Trophoblast cell (in vitro differentiated cells and primary cell): ENCODE measurements around the gene NKX6-2.

Experiments
- DNase-seq, 2 donors: peaks; one replicate each; pipeline ENCODE4 v3.0.0-alpha.2; 2016
- H2AFZ ChIP-seq: 2 replicates; pipeline ENCODE4 v1.6.1; 2013; ENCODE audit warnings: low read length, moderate library complexity, mild to moderate bottlenecking; ENCODE audit not compliant: insufficient read depth, poor library complexity
- H2AK5ac ChIP-seq: 2 replicates; pipeline ENCODE4 v1.6.1; 2013; ENCODE audit warnings: mild to moderate bottlenecking, low read length
- H2BK120ac ChIP-seq: 2 replicates; pipeline ENCODE4 v1.6.1; 2013; ENCODE audit warnings: low read length, mild to moderate bottlenecking, moderate library complexity; ENCODE audit not compliant: insufficient read depth, poor library complexity
- H2BK12ac ChIP-seq: 2 replicates; pipeline ENCODE4 v1.6.1; 2013; ENCODE audit warnings: mild to moderate bottlenecking, low read length, moderate library complexity
- H2BK5ac ChIP-seq: 2 replicates; pipeline ENCODE4 v1.6.1; 2013; ENCODE audit warnings: low read length, low read depth, moderate library complexity, mild to moderate bottlenecking; ENCODE audit not compliant: poor library complexity
- H3K14ac ChIP-seq: 2 replicates; pipeline ENCODE4 v1.6.1; 2013; ENCODE audit warnings: mild to moderate bottlenecking, low read length
- H3K18ac ChIP-seq: 2 replicates; pipeline ENCODE4 v1.6.1; 2013; ENCODE audit warnings: mild to moderate bottlenecking, low read length
- H3K23ac ChIP-seq: 2 replicates; pipeline ENCODE4 v1.6.1; 2013; ENCODE audit warnings: low read length
- H3K27ac ChIP-seq: 2 replicates; pipeline ENCODE4 v1.5.1; 2013; ENCODE audit warnings: low read depth, mild to moderate bottlenecking, inconsistent platforms, low read length, moderate library complexity
- H3K27me3 ChIP-seq: 2 replicates; pipeline ENCODE4 v1.6.1; 2013; ENCODE audit warnings: inconsistent platforms, mild to moderate bottlenecking, low read length, moderate library complexity; ENCODE audit not compliant: insufficient read depth
- H3K36me3 ChIP-seq, 2 experiments: 1 replicate in 1 of 2; 2 replicates in 1 of 2; pipeline ENCODE4 v1.6.1; 2013; ENCODE audit warnings: low read length in 2 of 2, mild to moderate bottlenecking in 2 of 2, moderate library complexity in 1 of 2; ENCODE audit not compliant: insufficient read depth in 2 of 2, control insufficient read depth in 1 of 2
- H3K4ac ChIP-seq: 2 replicates; pipeline ENCODE4 v1.6.1; 2013; ENCODE audit warnings: low read depth, mild to moderate bottlenecking, low read length, moderate library complexity
- H3K4me1 ChIP-seq, 2 experiments: 1 replicate in 1 of 2; 2 replicates in 1 of 2; pipeline ENCODE4 v1.6.1; 2013; ENCODE audit warnings: low read length in 2 of 2, mild to moderate bottlenecking in 2 of 2, moderate library complexity in 1 of 2; ENCODE audit not compliant: insufficient read depth in 2 of 2, control insufficient read depth in 1 of 2
- H3K4me2 ChIP-seq: 2 replicates; pipeline ENCODE4 v1.6.1; 2013; ENCODE audit warnings: inconsistent platforms, mild to moderate bottlenecking, low read length, moderate library complexity
- H3K4me3 ChIP-seq: 2 replicates; pipeline ENCODE4 v1.5.1; 2013; ENCODE audit warnings: mild to moderate bottlenecking, low read depth, low read length, inconsistent platforms
- H3K79me1 ChIP-seq: one replicate; pipeline ENCODE4 v1.6.1; 2013; ENCODE audit warnings: low read length
- H3K79me2 ChIP-seq: 2 replicates; pipeline ENCODE4 v1.6.1; 2013; ENCODE audit warnings: low read length, mild to moderate bottlenecking; ENCODE audit not compliant: control insufficient read depth, insufficient read depth, poor library complexity
- H3K9ac ChIP-seq: 2 replicates; pipeline ENCODE4 v1.6.1; 2013; ENCODE audit warnings: mild to moderate bottlenecking, low read length
- H3K9me3 ChIP-seq: 2 replicates; pipeline ENCODE4 v1.6.1; 2013; ENCODE audit warnings: low read depth, mild to moderate bottlenecking, control low read depth, inconsistent platforms, low read length; ENCODE audit not compliant: insufficient read depth
- H4K12ac ChIP-seq: 2 replicates; pipeline ENCODE4 v1.6.1; 2013; ENCODE audit warnings: low read depth, mild to moderate bottlenecking, low read length, moderate library complexity
- H4K8ac ChIP-seq: 2 replicates; pipeline ENCODE4 v1.6.1; 2013; ENCODE audit warnings: low read depth, mild to moderate bottlenecking, low read length, moderate library complexity
- H4K91ac ChIP-seq: one replicate; pipeline ENCODE4 v1.6.1; 2013; ENCODE audit warnings: low read depth, mild to moderate bottlenecking, low read length, moderate library complexity
- WGBS: extraction: QIAGEN DNeasy Blood & Tissue Kit; methylation state at CpG from one replicate; pipeline ENCODE4 v1.1.7; 2013; ENCODE audit warnings: missing lambda C conversion rate; ENCODE audit not compliant: insufficient read length, insufficient coverage; ENCODE audit errors: extremely low coverage; 5-methylcytosine and 5-hydroxymethylcytosine counted together

NKX6-2 gene

GRCh38 chr10:132807621-132808049, 21.7 kb upstream of the NKX6-2 start:
- Histone ChIP-seq H4K91ac (no peak overlapping the region), H3K18ac (no peak overlapping the region), H3K14ac (no peak overlapping the region), H3K9ac (no peak overlapping the region), H3K79me1 (no peaks in the 10 kb centered on the region), H2BK120ac (no peak overlapping the region), H3K27ac (no peak overlapping the region), H2AK5ac (no peak overlapping the region), H3K4me1 (no peaks in the 10 kb centered on the region), H3K4me2 (no peak overlapping the region), H3K36me3 (no peaks in the 10 kb centered on the region), H2BK12ac (no peak overlapping the region), H3K79me2 (no peaks in the 10 kb centered on the region), H2BK5ac (no peak overlapping the region), H3K4me3 (no peak overlapping the region), H3K4ac (no peak overlapping the region), H4K12ac (no peak overlapping the region), H3K9me3 (peaks cover 8% of the 10 kb centered on the region), H3K23ac (no peak overlapping the region), H4K8ac (no peak overlapping the region), H3K27me3 (no peaks in the 10 kb centered on the region), H2AFZ (no peak overlapping the region)
- no CpG with 5 or more reads among the region's 27 CpGs for WGBS
- no peak for DNase-seq

GRCh38 chr10:132806561-132807003, 20.6 kb upstream of the NKX6-2 start:
- no CpG with 5 or more reads among the region's 25 CpGs for WGBS
- H2BK120ac ChIP-seq: no peak overlapping the region
- H2BK12ac ChIP-seq: no peak overlapping the region
- no peak overlapping the region for H3K23ac ChIP-seq
- no peaks in the 10 kb centered on the region for H3K79me2 ChIP-seq
- DNase-seq: no peak
- no peak overlapping the region for H4K12ac ChIP-seq
- H3K9me3 ChIP-seq: peaks cover 13% of the 10 kb centered on the region
- H3K27ac ChIP-seq: no peak overlapping the region
- no peaks in the 10 kb centered on the region for H3K36me3 ChIP-seq
- H3K4me1 ChIP-seq: no peaks in the 10 kb centered on the region
- no peak overlapping the region for H3K4me2 ChIP-seq
- H2BK5ac ChIP-seq: no peak overlapping the region
- no peak overlapping the region for H3K14ac ChIP-seq
- H3K4me3 ChIP-seq: no peak overlapping the region
- H3K4ac ChIP-seq: no peak overlapping the region
- no peaks in the 10 kb centered on the region for H3K79me1 ChIP-seq
- no peak overlapping the region for H3K18ac ChIP-seq
- no peaks in the 10 kb centered on the region for H3K27me3 ChIP-seq
- no peak overlapping the region for H4K91ac ChIP-seq
- no peak overlapping the region for H2AFZ ChIP-seq
- H4K8ac ChIP-seq: no peak overlapping the region
- H2AK5ac ChIP-seq: no peak overlapping the region
- H3K9ac ChIP-seq: no peak overlapping the region

DNA sequence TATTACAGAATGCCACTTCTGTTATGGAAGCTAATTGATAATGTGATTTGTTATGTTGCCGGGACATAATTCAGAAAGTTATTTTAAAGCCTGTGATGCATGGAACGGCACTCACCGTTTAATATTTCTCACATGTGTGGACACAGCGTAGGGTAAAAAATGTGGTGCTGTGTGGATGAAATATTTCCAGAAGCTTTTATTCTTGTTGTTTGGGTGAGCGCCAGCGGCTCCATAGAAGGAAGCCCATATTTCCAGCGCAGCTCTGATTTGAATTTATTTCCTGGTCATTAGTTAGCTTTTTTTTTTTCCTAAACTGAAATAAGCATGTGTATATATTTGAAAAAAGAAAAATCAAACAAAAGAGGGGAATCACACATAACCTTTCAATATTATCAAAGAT, 20.2 kb upstream of the NKX6-2 start:
- Histone ChIP-seq H2BK120ac (no peak overlapping the region), H3K9ac (no peak overlapping the region), H3K79me2 (no peaks in the 10 kb centered on the region), H2AFZ (no peak overlapping the region), H3K4me1 (no peaks in the 10 kb centered on the region), H2BK12ac (no peak overlapping the region), H3K36me3 (no peaks in the 10 kb centered on the region), H3K4me2 (no peak overlapping the region), H3K14ac (no peak overlapping the region), H3K27ac (no peak overlapping the region), H3K27me3 (no peaks in the 10 kb centered on the region), H3K23ac (no peak overlapping the region), H4K12ac (no peak overlapping the region), H3K79me1 (no peaks in the 10 kb centered on the region), H2AK5ac (no peak overlapping the region), H4K91ac (no peak overlapping the region), H4K8ac (no peak overlapping the region), H2BK5ac (no peak overlapping the region), H3K9me3 (peaks cover 14% of the 10 kb centered on the region), H3K4me3 (no peak overlapping the region), H3K18ac (no peak overlapping the region), H3K4ac (no peak overlapping the region)
- no peak for DNase-seq
- WGBS: no CpG with 5 or more reads among the region's 7 CpGs

DNA sequence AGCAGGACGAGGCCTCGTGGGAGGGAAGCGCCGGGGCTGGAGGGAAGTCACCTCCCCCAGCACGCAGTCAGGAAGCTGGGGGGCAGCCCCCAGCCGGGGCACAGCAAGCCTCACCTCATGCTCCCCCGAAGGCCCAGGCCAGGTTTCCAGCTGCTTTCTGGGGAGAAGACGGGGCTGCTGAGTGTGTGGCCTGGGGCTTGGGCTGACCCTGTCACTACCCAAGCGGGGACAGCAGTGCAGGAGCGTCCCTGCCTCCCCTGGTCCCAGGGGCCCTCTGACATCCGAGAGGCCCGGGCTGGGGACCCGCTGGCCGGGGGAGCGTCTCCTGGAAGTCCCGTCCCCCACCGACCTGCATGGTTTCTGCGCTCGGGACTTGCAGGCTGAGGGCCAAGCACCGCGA, 19.7 kb upstream of the NKX6-2 start:
- no peak for DNase-seq
- Histone ChIP-seq H3K18ac (no peak overlapping the region), H3K23ac (no peak overlapping the region), H2BK12ac (no peak overlapping the region), H2BK5ac (no peak overlapping the region), H3K4me3 (no peak overlapping the region), H2AFZ (no peak overlapping the region), H3K14ac (no peak overlapping the region), H3K4me2 (no peak overlapping the region), H4K12ac (no peak overlapping the region), H3K36me3 (no peaks in the 10 kb centered on the region), H3K4ac (no peak overlapping the region), H3K27me3 (no peaks in the 10 kb centered on the region), H3K9me3 (peaks cover 12% of the 10 kb centered on the region), H4K8ac (no peak overlapping the region), H2BK120ac (no peak overlapping the region), H2AK5ac (no peak overlapping the region), H3K79me2 (no peaks in the 10 kb centered on the region), H3K79me1 (no peaks in the 10 kb centered on the region), H3K9ac (no peak overlapping the region), H3K4me1 (no peaks in the 10 kb centered on the region), H4K91ac (no peak overlapping the region), H3K27ac (no peak overlapping the region)
- no CpG with 5 or more reads among the region's 21 CpGs for WGBS
